HG03432 (cell line): ENCODE results near the gene TMEM170A.
"Not testable (repeated sequence)": the region's sequence is repeated elsewhere in the genome, so short reads cannot be mapped to it uniquely, and the experiment has no call there.

ENCODE experiments used
- ATAC-seq: cut with Tn5 transposase; IDR thresholded peaks from one replicate; pipeline ENCODE4 v1.9.1; 2021; ENCODE audit warnings: mild to moderate bottlenecking, moderate library complexity; ENCODE audit not compliant: unreplicated experiment

Gene TMEM170A

GRCh38 chr16:75464122-75464918, at the start of gene TMEM170A:
Gene TMEM170A (minus strand): TSS chr16:75464689. CDS start chr16:75464600, 89 bp downstream.
- ATAC-seq, result peak; percentile 94

GRCh38 chr16:75506574-75506973, 42.1 kb upstream of the TMEM170A start:
- ATAC-seq, result no peak

- no peak for ATAC-seq
These were observed 41.6 kb upstream of the TMEM170A start for GRCh38 chr16:75506107-75506506.

- no peak for ATAC-seq
These were observed 39.3 kb upstream of the TMEM170A start for GRCh38 chr16:75503801-75504200.

GRCh38 chr16:75502916-75503605, 38.6 kb upstream of the TMEM170A start:
- no peak for ATAC-seq

GRCh38 chr16:75501820-75502219, 37.3 kb upstream of the TMEM170A start:
- ATAC-seq, result not testable (repeated sequence)

- no peak for ATAC-seq
These were observed 36.9 kb upstream of the TMEM170A start for GRCh38 chr16:75501359-75501758.

GRCh38 chr16:75498605-75499322, 34.3 kb upstream of the TMEM170A start:
- not testable (repeated sequence) for ATAC-seq

- ATAC-seq, result no peak
These were observed 33.1 kb upstream of the TMEM170A start for GRCh38 chr16:75497558-75497957.

- ATAC-seq, result peak; percentile 83
These were observed 30.7 kb upstream of the TMEM170A start, which contains the start of gene CHST6 for GRCh38 chr16:75495076-75495674. Gene CHST6 (minus strand): TSS chr16:75495441. CDS start chr16:75479828, 15,613 bp downstream.

- ATAC-seq, result peak; percentile 9
These were observed 30.2 kb upstream of the TMEM170A start for GRCh38 chr16:75494661-75495075.

- no peak for ATAC-seq
These were observed 29.7 kb upstream of the TMEM170A start for GRCh38 chr16:75494184-75494583.

GRCh38 chr16:75491876-75492275, 27.4 kb upstream of the TMEM170A start:
- ATAC-seq, result no peak

GRCh38 chr16:75488322-75488721, 23.8 kb upstream of the TMEM170A start:
- ATAC-seq, result no peak

GRCh38 chr16:75486676-75487313, 22.3 kb upstream of the TMEM170A start:
- peak; percentile 67 for ATAC-seq

- ATAC-seq, result peak; percentile 33
These were observed 21.7 kb upstream of the TMEM170A start for GRCh38 chr16:75486014-75486675.

GRCh38 chr16:75485230-75486013, 20.9 kb upstream of the TMEM170A start:
- ATAC-seq, result peak; percentile 63

- no peak for ATAC-seq
These were observed 18.7 kb upstream of the TMEM170A start for GRCh38 chr16:75483222-75483621.
